SHP77 treated with DMSO at 0.1 percent for 48 hours (cell line): Measurements from ENCODE around the gene MYH9.
"Not testable (repeated sequence)": the region's sequence is repeated elsewhere in the genome, so short reads cannot be mapped to it uniquely, and the experiment has no call there.

Experiments used
- DNase-seq: peaks from one replicate; lab custom pipeline; 2025; lab: John Stamatoyannopoulos, UW

Gene MYH9

DNA sequence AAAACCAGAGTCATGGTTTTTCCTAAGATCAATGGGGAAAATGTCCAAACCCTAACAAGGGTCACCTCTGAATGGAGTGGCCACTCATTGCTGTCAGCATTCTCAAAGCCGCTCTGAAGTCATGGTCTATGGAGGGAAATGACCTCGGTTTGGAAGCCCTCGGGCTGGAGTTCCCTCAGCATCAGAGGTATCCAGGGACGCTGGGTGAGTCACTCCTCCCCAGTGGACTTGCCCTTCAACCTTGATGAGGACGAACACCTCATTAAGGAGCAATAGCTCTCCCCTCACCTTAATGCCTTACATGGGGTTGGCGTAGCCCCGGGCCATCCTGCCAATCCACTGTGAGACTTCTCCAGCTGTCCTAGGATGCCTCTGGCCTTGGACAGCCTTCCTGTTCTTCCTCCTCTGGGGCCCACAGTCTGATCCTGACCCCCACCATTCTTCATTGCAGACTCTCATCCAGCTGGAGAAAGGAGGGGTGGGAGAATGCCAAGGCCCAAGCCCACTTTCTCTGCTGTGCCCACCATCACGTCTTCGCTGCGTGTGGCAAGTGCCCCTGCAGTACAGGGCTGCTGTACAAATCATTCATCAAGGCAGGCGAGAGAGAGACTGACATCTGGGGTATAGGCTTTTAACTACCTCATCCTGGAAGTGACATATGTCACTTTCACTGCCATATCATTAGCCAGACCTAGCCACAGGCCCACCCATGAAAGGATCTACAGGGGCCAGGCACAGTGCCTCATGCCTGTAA lies 25.4 kb upstream of the MYH9 start:
- DNase-seq: no peak

DNA sequence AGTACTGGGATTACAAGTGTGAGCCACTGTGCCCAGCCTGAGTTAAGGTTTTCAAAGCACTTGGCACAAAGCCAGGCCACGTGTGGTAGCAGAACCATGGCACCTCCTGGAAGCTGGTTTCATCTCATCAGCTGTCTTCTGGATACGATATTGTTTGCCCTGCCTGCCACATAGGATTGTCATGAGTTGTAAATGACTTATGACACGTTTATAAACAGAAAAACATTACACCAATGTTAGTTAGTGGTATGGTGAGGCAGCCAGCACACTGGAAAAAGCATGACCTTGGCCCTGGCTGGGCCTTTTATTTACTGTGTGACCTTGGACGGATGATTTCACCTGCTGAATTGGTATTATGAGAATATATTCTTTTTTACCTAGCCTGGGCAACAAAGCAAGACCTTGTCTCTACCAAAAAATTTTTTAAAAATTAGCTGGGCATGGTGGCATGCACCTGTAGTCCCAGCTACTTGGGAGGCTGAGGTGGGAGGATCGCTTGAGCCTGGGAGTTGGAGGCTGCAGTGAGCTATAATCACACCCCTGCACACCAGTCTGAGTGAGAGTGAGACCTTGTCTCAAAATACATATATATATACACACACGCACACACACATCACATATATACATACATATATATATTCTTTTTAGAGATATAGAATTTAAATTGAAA lies 24.0 kb upstream of the MYH9 start:
- DNase-seq: no peak

DNA sequence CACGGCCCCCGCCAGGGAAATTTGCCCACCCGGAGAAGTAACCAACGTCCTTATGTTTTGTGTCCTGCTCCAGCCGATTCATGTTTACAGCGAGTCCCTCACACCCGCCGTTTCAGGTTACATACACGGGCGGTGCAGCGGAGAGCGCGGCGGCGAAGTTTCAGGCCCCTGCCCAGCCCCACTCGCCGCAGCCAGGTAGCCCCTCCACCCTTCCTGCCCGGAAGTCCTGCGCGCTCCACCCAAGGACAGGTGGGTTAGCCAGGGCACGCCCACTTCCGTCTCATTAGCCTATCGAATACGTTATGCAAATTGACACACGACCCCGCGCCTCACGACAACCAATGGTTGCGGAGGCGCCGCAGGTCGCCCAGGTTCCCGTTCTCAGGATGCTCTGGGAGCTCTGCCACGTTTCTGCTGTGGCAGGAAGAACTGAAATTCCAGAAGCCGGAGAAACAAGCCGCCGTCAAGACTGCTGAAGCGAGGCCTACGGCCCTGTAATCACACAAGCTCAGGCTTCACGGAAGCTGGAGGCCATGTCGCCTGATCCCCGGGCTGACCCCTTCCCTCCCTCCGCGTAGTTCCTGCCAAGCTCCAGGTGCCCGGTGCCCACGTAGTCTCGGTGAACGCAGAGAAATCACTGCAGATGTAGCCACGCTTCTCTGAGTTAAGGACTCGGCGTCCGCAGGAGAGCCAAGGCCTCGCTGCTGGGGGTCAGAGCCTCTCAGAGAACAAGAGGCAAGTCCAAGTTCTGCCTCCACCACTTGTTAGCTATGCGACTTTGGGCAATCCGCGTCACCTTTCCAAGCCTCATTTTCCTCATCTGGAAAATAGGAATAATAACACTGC lies 22.4 kb upstream of the MYH9 start:
- peak; percentile 92 for DNase-seq

DNA sequence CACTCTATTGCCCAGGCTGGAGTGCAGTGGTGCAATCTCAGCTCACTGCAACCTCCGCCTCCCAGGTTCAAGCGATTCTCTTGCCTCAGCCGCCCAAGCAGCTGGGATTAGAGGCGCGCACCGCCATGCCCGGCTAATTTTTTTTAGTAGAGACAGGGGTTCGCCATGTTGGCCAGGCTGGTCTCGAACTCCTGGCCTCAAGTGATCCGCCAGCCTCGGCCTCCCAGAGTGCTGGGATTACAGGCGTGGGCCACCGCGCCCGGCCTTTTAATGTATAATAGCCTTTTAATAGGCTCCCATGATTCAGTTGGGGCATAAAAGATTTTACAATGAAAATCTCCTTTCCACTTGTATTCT lies 21.8 kb upstream of the MYH9 start:
- not testable (repeated sequence) for DNase-seq

DNA sequence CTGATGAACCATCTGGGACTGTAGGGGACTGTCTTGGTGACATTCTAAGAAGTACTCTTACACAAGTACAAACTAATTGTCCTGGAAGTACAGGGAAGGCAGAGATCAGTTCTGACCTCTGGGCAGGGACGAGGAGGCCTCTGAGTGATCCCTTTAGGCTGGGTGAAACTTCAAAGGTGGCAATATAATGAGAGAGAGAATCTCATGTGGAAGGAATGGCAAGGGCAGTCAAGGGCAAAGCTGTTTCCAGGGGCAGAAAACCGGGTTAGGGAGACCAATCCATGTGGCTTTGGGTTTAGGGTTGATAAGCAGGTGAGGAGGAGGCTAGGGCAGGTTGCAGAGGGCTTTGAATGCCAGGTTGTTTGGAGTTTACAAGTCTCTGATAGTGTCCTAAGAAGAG lies 21.3 kb upstream of the MYH9 start:
- DNase-seq: no peak

DNA sequence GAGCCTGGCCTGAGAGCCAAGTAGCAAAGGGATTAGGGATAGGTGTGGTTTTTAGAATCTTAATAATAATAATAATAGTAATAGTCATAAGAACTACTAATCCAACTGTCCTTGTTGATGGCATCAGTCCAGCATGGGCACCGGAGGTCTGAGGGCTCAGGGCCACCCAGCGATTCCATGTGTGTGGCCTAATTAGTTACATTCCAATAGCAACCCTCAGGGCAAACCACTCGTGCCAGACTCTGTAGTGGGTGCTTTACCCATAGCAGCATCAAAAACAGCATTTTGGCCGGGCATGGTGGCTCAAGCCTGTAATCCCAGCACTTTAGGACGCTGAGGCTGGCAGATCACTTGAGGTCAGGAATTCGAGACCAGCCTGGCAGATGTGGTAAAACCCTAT lies 19.0 kb upstream of the MYH9 start:
- DNase-seq: no peak

DNA sequence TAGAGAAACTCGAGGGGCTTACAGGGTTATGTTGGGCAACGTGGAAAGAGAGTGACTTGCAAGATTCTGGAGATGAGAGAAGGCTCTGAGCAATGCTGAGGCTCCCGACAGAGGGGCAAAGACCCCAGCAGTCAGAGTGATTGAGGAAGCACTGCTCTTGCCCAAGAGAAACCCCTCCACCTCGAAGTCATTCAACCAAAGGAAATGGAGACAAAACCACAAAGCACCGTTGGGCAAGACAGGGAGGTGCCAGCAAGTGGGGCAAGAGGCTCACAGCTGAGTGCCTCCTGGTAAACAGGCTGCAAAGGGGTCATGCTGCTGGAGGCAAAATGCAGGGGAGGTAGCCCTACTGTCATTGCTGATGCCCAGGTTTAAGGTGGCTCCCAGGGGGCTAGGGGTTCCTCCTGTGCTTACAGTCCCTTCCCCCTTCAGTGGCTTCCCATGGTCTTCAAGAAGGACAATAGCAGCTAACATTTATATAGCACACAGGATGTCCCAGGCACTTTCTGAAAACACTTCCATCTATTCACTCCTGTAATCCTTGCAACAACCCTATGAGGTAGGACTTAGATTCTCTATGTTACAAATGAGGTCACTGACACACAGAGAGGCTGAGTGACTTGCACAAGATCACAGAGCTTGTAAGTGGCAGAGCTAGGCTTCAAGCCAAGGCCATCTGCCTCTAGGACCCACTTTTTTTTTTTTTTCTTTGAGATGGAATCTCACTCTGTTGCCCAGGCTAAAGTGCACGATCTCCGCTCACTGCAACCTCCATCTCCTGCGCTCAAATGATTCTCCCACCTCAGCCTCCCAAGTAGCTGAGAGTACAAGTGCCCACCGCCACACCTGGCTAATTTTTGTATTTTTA lies 18.1 kb upstream of the MYH9 start:
- DNase-seq: no peak

DNA sequence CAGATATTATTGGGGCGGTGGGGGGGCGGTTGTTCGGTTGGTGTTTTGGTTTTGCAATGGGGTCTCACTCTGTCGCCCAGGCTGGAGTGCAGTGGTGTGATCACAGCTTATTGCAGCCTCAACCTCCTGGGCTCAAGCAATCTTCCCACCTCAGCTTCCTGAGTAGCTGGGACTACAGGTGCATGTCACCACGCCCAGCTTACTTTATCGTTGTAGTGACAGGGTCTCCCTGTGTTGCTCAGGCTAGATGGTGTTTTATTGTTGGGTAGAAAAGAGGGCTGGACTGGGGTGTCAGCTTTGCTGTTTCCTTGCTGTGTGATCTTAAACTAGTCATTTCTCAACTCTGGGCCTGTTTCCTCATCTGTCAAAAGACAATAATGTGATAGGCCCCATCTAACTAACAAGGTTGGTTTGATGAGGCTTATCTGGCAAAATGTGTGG lies 17.5 kb upstream of the MYH9 start:
- DNase-seq: no peak

DNA sequence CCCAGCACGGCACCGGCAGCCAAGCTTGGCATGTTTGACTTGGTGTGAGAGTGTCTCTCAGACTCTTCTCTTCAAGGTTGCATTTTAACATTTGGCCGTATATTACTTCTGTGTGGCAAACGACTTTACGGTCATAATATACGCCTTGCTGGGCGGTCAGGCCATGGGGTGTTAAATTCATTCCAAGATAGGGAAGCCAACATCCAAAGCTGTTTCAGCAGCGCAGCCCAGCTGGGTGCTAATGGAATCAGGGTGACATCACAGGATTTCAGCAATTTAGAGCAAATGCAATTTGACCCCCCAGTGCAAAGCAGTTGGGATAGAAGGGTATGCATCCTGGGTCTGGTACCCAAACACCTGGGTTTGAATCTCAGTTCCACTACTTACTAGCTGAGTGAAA lies 16.7 kb upstream of the MYH9 start:
- DNase-seq: no peak

DNA sequence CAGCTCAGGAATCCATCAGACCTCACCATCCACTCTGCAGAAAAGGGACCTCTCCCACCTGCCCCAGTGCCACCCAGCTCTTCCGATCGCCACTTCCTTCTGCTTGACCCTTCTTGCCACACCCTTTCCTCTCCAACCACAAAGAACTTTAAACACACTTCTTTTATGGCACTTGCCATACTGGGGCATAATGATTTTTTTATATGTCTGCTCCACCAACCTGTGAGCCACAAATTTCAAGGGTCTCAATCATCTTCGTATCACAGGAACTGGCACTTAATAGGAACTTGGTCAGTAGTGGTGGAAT lies 11.7 kb upstream of the MYH9 start:
- DNase-seq: no peak

DNA sequence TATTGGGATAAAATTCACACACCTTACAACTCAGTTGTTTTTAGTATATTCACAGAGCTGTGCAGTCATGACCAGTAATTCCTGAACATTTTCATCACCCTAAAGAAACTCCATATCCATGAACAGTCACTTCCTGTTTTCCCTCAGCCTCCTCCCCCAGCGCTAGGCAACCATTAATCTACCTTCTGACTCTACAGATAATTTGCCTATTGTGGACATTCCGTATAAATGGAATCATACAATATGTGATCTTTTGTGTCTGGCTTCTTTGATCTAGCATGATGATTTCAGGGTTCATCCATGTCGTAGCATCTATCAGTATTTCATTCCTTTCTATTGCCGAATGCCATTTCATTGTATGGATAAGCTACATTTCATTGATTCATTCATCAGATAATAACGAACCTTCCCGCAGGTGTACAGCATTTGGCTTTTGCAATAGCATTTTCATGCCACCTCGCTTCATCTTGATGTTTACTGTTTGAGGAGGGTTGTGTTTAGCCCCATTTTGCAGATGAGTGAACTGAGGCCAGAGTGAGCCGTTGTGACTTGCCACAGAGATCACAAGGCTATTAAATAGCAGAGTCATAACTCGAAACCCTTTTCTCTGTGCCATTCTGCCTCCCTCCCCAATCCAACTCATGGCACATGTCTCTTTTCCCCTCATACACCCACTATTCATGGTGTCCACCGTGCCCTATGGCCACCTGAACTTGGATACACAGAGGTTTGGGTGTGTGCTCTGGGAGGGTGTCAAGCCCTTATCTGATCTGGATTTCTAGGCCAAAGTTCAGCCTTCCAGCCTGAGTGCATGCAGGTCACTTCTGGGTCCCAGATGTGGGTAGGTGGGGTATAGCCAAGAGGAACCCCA lies 11.1 kb upstream of the MYH9 start:
- no peak for DNase-seq

DNA sequence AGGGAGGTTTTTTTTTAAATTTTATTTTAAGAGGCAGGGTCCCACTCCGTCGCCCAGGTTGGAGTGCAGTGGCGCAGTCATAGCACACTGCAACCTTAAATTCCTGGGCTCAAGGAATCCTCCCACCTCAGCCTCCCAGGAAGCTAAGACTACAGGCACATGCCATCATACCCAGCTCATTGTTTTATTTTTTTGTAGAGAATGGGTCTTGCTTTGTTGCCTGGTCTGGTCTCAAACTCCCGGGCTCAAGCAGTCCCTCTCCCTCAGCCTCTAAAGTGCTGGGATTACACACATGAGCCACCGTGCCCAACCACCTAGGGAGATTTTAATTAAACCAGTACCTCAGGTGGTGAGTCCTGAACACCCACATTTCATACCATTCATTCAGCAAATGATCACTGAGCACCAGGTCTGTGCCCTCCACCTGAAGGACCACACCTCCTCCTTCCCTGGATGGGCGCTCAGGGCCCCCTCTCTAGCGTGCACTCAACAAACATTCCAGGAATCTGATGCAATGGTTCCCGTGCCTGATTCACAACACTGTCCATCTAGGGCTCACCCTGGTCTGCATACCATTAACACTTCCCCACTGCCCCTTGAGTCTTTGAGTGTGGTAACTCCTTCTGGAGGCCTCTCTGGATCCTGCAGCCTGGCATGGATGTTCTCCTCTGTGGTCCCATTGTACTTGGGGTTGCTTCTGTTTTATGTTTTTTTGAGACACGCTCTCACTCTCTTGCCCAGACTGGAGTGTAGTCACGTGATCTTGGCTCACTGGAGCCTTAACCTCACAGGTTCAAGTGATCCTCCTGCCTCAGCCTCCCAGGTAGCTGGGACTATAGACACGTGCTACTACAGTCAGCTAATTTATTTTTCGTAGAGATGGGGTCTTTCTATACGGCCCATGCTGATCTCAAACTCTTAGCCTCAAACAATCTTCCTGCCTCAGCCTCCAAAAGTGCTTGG lies 9.6 kb upstream of the MYH9 start:
- DNase-seq: no peak

DNA sequence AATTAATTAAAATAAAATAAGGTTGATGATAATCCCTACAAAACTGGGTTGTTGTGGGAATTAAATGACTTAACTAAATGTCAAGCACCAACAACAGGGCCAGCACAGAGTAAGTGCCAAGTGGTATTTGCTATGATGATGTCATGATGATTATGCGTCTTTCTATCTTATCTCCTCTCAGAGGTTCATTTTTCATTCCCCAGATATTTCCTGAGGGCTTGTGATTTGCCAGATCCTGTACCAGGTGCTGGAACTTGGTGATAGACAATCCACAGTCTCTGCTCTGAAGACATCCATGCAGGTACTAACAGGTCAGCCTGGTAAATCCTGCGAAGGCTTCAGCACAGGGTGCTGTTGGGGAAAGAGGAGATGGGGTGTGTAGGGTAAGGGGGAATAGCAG lies 8.1 kb upstream of the MYH9 start:
- DNase-seq: no peak

DNA sequence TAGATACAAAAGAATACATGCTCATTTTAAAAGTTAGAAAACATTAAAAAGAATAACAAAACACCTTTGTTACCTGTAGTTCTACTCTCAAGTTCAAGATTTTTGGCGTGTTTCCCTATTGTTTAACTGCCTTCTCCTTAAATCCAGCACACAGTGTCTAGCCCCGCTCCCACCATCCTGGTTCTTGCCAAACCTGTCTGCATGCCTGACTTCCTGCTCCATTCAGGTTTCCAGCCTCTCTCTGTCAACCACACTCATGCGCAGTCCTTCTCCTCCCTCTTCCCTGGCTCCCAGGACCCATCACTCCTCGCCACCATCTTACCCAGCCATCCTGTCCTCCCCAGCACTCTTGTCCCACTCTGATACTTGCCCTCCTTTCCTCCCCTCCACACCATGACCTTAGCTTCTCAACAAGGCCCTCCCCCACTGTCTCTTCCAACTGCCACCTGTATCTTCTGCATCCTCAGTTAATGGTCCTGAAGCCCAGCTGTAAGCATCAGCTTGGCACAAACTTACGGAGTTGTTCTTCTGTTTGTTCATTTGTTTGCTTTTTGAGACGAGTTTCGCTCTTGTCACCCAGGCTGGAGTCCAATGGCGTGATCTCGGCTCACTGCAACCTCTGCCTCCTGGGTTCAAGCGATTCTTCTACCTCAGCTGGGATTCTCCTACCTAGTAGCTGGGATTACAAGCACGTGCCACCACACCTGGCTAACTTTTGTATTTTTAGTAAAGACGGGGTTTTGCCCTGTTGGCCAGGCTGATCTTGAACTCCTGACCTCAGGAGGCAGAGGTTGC lies 7.5 kb upstream of the MYH9 start:
- no peak for DNase-seq

DNA sequence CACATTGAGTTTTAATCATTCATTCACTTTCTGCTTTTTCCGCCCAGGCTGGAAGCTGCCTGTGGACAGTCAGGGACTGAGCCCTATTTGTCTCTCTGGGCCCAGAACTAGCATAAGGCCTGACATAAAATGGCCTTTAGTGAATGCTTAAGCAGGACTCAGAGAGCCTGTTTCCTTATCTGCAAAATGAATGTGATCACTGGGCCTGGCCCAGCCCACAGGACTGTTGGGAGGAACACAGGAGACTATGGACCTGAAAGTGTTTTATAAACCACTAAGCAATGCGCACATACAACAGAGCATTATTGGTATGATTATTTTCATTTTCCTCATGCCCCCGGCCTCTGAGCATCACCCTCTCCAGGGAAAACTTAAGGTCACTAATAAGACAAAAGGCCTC lies 3.9 kb upstream of the MYH9 start:
- DNase-seq: no peak

DNA sequence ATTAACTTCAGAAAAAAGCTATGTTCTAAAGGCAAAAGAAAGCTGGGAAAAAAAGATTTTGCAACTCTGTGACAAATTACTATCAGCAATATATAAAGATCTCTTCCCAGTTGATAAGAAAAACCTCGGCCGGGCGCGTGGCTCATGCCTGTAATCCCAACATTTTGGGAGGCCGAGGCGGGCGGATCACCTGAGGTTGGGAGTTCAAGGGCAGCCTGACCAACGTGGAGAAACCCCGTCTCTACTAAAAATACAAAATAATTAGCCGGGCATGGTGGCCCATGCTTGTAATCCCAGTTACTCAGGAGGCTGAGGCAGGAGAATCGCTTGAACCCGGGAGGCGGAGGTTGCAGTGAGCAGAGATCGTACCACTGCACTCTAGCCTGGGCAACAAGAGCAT lies 1.4 kb upstream of the MYH9 start:
- DNase-seq: not testable (repeated sequence)

DNA sequence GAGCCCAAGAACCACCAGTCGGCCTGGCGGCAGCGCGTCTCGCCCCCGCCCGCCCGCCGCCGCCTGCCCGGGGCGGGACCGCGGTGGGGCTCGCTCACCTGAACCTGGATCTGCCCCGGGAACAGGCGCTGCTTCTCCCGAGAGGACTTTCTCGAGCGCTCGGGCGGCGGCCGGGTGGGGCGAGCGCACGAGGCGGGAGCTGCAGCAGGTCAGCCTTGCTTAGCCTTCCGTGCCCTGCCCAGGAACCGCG lies 133 bp downstream of the MYH9 start:
- DNase-seq: no peak

DNA sequence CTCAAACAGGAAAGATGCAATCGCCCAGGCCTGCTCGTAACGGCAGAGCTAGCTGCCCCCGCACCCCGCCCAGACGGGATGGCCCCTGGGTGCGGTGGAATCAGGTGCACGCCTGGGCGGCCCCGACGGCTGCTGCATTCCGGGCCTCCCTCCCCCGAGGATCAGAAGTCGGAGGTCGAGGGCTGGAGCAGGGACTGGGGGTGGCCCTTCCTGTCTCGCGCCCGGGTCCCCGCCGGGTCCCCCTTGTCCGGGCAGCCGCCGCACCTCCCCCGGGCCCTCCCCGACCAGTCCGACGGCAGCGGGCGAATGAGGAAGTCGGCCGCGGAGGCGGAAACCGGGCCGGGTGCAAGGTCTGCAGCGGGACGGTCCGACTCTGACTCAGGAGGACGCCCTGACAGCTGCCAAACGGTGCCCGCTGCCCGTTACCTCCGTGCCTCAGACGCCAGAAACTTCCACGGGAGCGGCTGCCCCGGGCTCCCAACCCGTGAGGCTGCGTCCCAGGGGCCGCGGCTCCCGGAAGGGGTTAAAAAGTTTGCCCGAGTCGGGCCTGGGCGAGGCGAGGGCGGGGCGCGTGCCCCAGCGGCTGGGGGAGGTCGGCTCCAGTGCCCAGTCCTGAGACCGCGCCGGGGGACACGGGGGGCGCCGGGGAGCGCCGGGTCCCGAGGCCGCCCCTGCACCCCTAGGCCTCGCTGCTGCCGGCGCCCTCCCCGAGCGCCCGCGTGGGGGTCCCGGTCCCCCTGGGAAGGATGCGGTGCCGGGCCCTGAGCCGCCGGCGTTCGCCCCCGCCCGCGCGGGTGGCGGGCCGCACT lies 663 bp downstream of the MYH9 start:
- no peak for DNase-seq
